Measurements from ENCODE around the gene MUL1. TPM values are rescaled to one million over a fixed set of nuclear protein-coding genes. Genes with fewer than 3 reads are reported as not detected.
"Not testable (repeated sequence)": the region's sequence is repeated elsewhere in the genome, so short reads cannot be mapped to it uniquely, and the experiment has no call there.

MUL1 gene
- total RNA-seq, 3 donors from 2014 or later (not counting 1 experiment from before 2014, with no cell fraction given): 21.0 to 29.5 (median 28.8) TPM

- WGBS (ENCODE audit: insufficient coverage): 94% methylated on average over 5 of the region's 5 CpGs
- no peaks in the 10 kb centered on the region for H3K36me3 Mint-ChIP-seq
- intact Hi-C loops (cut with micrococcal nuclease): no loop called here
- H3K9me3 Mint-ChIP-seq: no peaks in the 10 kb centered on the region
- peaks cover 2% of the 10 kb centered on the region for H3K4me1 ChIP-seq (ENCODE audit: control insufficient read depth, insufficient read depth, low read length)
- no peak for TF ChIP-seq CTCF (IDR thresholded peaks at IDR 0.05)
- H3K36me3 ChIP-seq (ENCODE audit: control insufficient read depth, insufficient read depth, low read length): peaks cover 43% of the 10 kb centered on the region
- no peak overlapping the region for H3K27ac ChIP-seq (ENCODE audit: low read length)
- H3K4me3 Mint-ChIP-seq: no peak overlapping the region
- no peaks in the 10 kb centered on the region for H3K9me3 ChIP-seq (ENCODE audit: control insufficient read depth, insufficient read depth, low read length)
- H3K4me3 ChIP-seq (ENCODE audit: low read length): no peak overlapping the region
- H3K27me3 Mint-ChIP-seq (ENCODE audit: low read depth in 2 of 2): no peaks in the 10 kb centered on the region
- DNase-seq: no peak
- no peaks in the 10 kb centered on the region for H3K27me3 ChIP-seq (ENCODE audit: control insufficient read depth, insufficient read depth, low read length)
- H3K27ac Mint-ChIP-seq: no peak overlapping the region
- peaks cover 2 to 3% of the 10 kb centered on the region in 2 donors for H3K4me1 Mint-ChIP-seq
- ATAC-seq: no peak
Observed at GRCh38 chr1:20499105-20499504, 8.8 kb downstream of the MUL1 start.

GRCh38 chr1:20498116-20498515 lies 9.8 kb downstream of the MUL1 start:
- H3K9me3 Mint-ChIP-seq: no peaks in the 10 kb centered on the region
- Histone ChIP-seq H3K4me1 (ENCODE audit: control insufficient read depth, insufficient read depth, low read length) (peaks cover 8% of the 10 kb centered on the region), H3K4me3 (ENCODE audit: low read length) (no peak overlapping the region), H3K36me3 (ENCODE audit: control insufficient read depth, insufficient read depth, low read length) (peaks cover 40% of the 10 kb centered on the region), H3K27ac (ENCODE audit: low read length) (no peak overlapping the region), H3K9me3 (ENCODE audit: control insufficient read depth, insufficient read depth, low read length) (no peaks in the 10 kb centered on the region), H3K27me3 (ENCODE audit: control insufficient read depth, insufficient read depth, low read length) (no peaks in the 10 kb centered on the region)
- H3K4me1 Mint-ChIP-seq: peaks cover under 1 to 1% of the 10 kb centered on the region in 2 donors
- H3K36me3 Mint-ChIP-seq: no peaks in the 10 kb centered on the region
- peaks cover 0 to under 1% of the 10 kb centered on the region in 2 donors for H3K27me3 Mint-ChIP-seq (ENCODE audit: low read depth in 2 of 2)
- no peak for DNase-seq
- TF ChIP-seq CTCF (IDR thresholded peaks at IDR 0.05): no peak
- no peak for ATAC-seq
- H3K27ac Mint-ChIP-seq: no peak overlapping the region
- WGBS (ENCODE audit: insufficient coverage): 95% methylated on average over 7 of the region's 7 CpGs
- H3K4me3 Mint-ChIP-seq: no peak overlapping the region
- intact Hi-C loops (cut with micrococcal nuclease): no loop called here

GRCh38 chr1:20497506-20497905 lies 10.4 kb downstream of the MUL1 start:
- ATAC-seq (no peak), DNase-seq (no peak)
- Histone ChIP-seq H3K36me3 (ENCODE audit: control insufficient read depth, insufficient read depth, low read length) (peaks cover 38% of the 10 kb centered on the region), H3K4me3 (ENCODE audit: low read length) (no peak overlapping the region), H3K9me3 (ENCODE audit: control insufficient read depth, insufficient read depth, low read length) (no peaks in the 10 kb centered on the region), H3K27ac (ENCODE audit: low read length) (no peak overlapping the region), H3K4me1 (ENCODE audit: control insufficient read depth, insufficient read depth, low read length) (peaks cover 8% of the 10 kb centered on the region), H3K27me3 (ENCODE audit: control insufficient read depth, insufficient read depth, low read length) (no peaks in the 10 kb centered on the region)
- H3K27me3 Mint-ChIP-seq (ENCODE audit: low read depth in 2 of 2): peaks cover 0 to 4% of the 10 kb centered on the region in 2 donors
- H3K4me3 Mint-ChIP-seq: no peak overlapping the region
- no peaks in the 10 kb centered on the region for H3K9me3 Mint-ChIP-seq
- no peaks in the 10 kb centered on the region for H3K36me3 Mint-ChIP-seq
- no peak overlapping the region for H3K27ac Mint-ChIP-seq
- intact Hi-C loops (cut with micrococcal nuclease): no loop called here
- WGBS (ENCODE audit: insufficient coverage): 68% methylated on average over 6 of the region's 6 CpGs
- peaks cover 5% of the 10 kb centered on the region in 2 donors for H3K4me1 Mint-ChIP-seq
- TF ChIP-seq CTCF (IDR thresholded peaks at IDR 0.05): no peak

- H3K9me3 Mint-ChIP-seq; H3K4me1 ChIP-seq (ENCODE audit: control insufficient read depth, insufficient read depth, low read length); H3K9me3 ChIP-seq (ENCODE audit: control insufficient read depth, insufficient read depth, low read length); H3K27ac ChIP-seq (ENCODE audit: low read length); ATAC-seq; H3K27me3 ChIP-seq (ENCODE audit: control insufficient read depth, insufficient read depth, low read length); H3K36me3 Mint-ChIP-seq; intact Hi-C loops (cut with micrococcal nuclease); H3K4me1 Mint-ChIP-seq; H3K4me3 Mint-ChIP-seq; H3K27ac Mint-ChIP-seq; H3K27me3 Mint-ChIP-seq (ENCODE audit: low read depth in 2 of 2); H3K4me3 ChIP-seq (ENCODE audit: low read length); DNase-seq: not testable (repeated sequence)
- 93% methylated on average over 12 of the region's 12 CpGs for WGBS (ENCODE audit: insufficient coverage)
- H3K36me3 ChIP-seq (ENCODE audit: control insufficient read depth, insufficient read depth, low read length): peaks cover 33% of the 10 kb centered on the region
Observed at GRCh38 chr1:20496725-20497383, 11.1 kb downstream of the MUL1 start.

Data from natural killer cell (primary cell).